Endothelial cell of umbilical vein (primary cell): Measurements from ENCODE around the gene TNIP3. TPM values are rescaled to one million over a fixed set of nuclear protein-coding genes. Genes with fewer than 3 reads are reported as not detected.

Experiments used
- BruUV-seq: library from RNA; stranded (reverse); fragments of 400-500 nt; replicated peaks from 2 replicates; lab custom pipeline; 2021; lab: Mats Ljungman, UMichigan
- CTCF ChIA-PET: fragments of 300-600, 350-600 bp; sonication (Branson Sonifier 250); formaldehyde crosslinking; loops from one replicate; lab custom pipeline; 2021; ENCODE audit warnings: antibody characterized with exemption, inconsistent platforms; lab: Charles Lee
- POLR2A ChIA-PET: fragments of 300-600, 350-600 bp; sonication (Branson Sonifier 250); formaldehyde crosslinking; loops from one replicate; lab custom pipeline; 2021; ENCODE audit warnings: antibody characterized with exemption, inconsistent platforms; lab: Charles Lee
- DNase-seq: peaks from one replicate; pipeline ENCODE4 v3.0.0-alpha.2; 2011; ENCODE audit warnings: low read depth, low spot score
- FAIRE-seq: peaks from 2 replicates; lab custom pipeline; 2011; peaks lifted over from hg19 to GRCh38; lab: Jason Lieb, UNC
- H2AFZ ChIP-seq: 2 replicates; pipeline ENCODE4 v1.6.0; 2012; ENCODE audit warnings: low read depth, low read length, control low read depth, inconsistent platforms
- H3K27ac ChIP-seq: 2 replicates; pipeline ENCODE4 v1.5.1; 2011; ENCODE audit warnings: low read depth, mild to moderate bottlenecking, control low read depth, low read length, moderate library complexity; ENCODE audit not compliant: insufficient read depth
- H3K27me3 ChIP-seq, 2 experiments: 2 replicates each; pipeline versions ENCODE4 v1.6.0 to v1.6.1; 2011; ENCODE audit warnings: low read length in 2 of 2, mixed read lengths in 1 of 2; ENCODE audit not compliant: control insufficient read depth in 2 of 2, insufficient read depth in 2 of 2
- H3K36me3 ChIP-seq, 2 experiments: 2 replicates in 1 of 2; 3 replicates in 1 of 2; pipeline ENCODE4 v1.5.1; 2011; ENCODE audit warnings: low read length in 2 of 2, mild to moderate bottlenecking in 1 of 2, moderate library complexity in 1 of 2; ENCODE audit not compliant: control insufficient read depth in 2 of 2, insufficient read depth in 2 of 2; ENCODE audit errors: extremely low read depth in 1 of 2
- H3K4me1 ChIP-seq: 3 replicates; pipeline ENCODE4 v1.5.1; 2011; ENCODE audit warnings: mild to moderate bottlenecking, low read length; ENCODE audit not compliant: control insufficient read depth, insufficient read depth; ENCODE audit errors: extremely low read depth
- H3K4me2 ChIP-seq: 2 replicates; pipeline ENCODE4 v1.6.1; 2011; ENCODE audit warnings: low read length, control low read depth, mixed read lengths; ENCODE audit not compliant: insufficient read depth
- H3K4me3 ChIP-seq, 3 experiments: fragments of 200-600 bp in 1 of 3; sonication (generic), shearing (Covaris generic) in 1 of 3; replicated peaks in 1 of 3; 2 replicates each; pipeline ENCODE4 v1.5.1; 2011 to 2016; ENCODE audit warnings: control low read depth in 3 of 3, low read length in 3 of 3, mild to moderate bottlenecking in 2 of 3, inconsistent platforms in 1 of 3, low read depth in 1 of 3, moderate library complexity in 1 of 3; ENCODE audit not compliant: insufficient read depth in 1 of 3
- H3K79me2 ChIP-seq: 2 replicates; pipeline ENCODE4 v1.6.0; 2012; ENCODE audit warnings: low read length, inconsistent platforms; ENCODE audit not compliant: control insufficient read depth, insufficient read depth
- H3K9ac ChIP-seq: replicated peaks from 2 replicates; pipeline ENCODE3; 2011; ENCODE audit warnings: low read length, control low read depth; ENCODE audit not compliant: insufficient read depth; ENCODE audit errors: extremely low read depth
- H3K9me1 ChIP-seq: replicated peaks from 3 replicates; pipeline ENCODE4 v1.6.0; 2011; ENCODE audit warnings: mild to moderate bottlenecking, low read length; ENCODE audit not compliant: control insufficient read depth, insufficient read depth; ENCODE audit errors: extremely low read depth
- H3K9me3 ChIP-seq: replicated peaks from 2 replicates; pipeline ENCODE4 v1.5.1; 2012; ENCODE audit warnings: low read length, inconsistent platforms; ENCODE audit not compliant: control insufficient read depth, insufficient read depth
- H4K20me1 ChIP-seq: replicated peaks from 2 replicates; pipeline ENCODE3; 2011; ENCODE audit warnings: mild to moderate bottlenecking, low read length; ENCODE audit not compliant: control insufficient read depth, insufficient read depth; ENCODE audit errors: extremely low read depth
- EZH2 ChIP-seq: IDR thresholded peaks from 2 replicates; pipeline ENCODE4 v1.6.1; 2012; ENCODE audit warnings: borderline replicate concordance, low read depth, mild to moderate bottlenecking, moderate library complexity, low read length, inconsistent platforms; ENCODE audit not compliant: severe bottlenecking
- FOS ChIP-seq: IDR thresholded peaks from 2 replicates; pipeline ENCODE4 v1.6.1; 2011; ENCODE audit warnings: mild to moderate bottlenecking, low read length, moderate library complexity, borderline replicate concordance; ENCODE audit not compliant: insufficient read depth
- GATA2 ChIP-seq: IDR thresholded peaks from 2 replicates; pipeline ENCODE4 v1.7.0; 2011; ENCODE audit warnings: low read depth, mild to moderate bottlenecking, moderate library complexity, mixed read lengths, low read length; ENCODE audit not compliant: insufficient read length, insufficient read depth
- JUN ChIP-seq: IDR thresholded peaks from 2 replicates; pipeline ENCODE4 v1.6.1; 2011; ENCODE audit warnings: borderline replicate concordance, low read depth; ENCODE audit not compliant: insufficient read length, insufficient read depth
- MYC ChIP-seq: IDR thresholded peaks from one replicate; pipeline ENCODE4 v1.6.1; 2011; ENCODE audit warnings: mild to moderate bottlenecking, low read depth, low read length
- POLR2A ChIP-seq: IDR thresholded peaks from 2 replicates; pipeline ENCODE4 v1.6.1; 2012; ENCODE audit warnings: low read depth, mild to moderate bottlenecking, control low read depth, low read length
- POLR2AphosphoS5 ChIP-seq: IDR thresholded peaks from 2 replicates; pipeline ENCODE4 v1.6.1; 2012; ENCODE audit warnings: low read depth, mild to moderate bottlenecking, control low read depth, low read length, moderate library complexity; ENCODE audit not compliant: insufficient read depth
- dilution Hi-C: fragments of 300-500 bp; cut with MboI; formaldehyde crosslinking; loops from one replicate; pipeline ENCODE4 v1.15.0; 2019; ENCODE audit warnings: low sequenced_read_pairs; ENCODE audit not compliant: extremely low pct_ligation_motif_present
- intact Hi-C: fragments of 100-400 bp; cut with micrococcal nuclease; formaldehyde crosslinking; loops from one replicate; pipeline ENCODE4 v1.10.0; 2022
- polyA plus RNA-seq, 4 experiments: library from polyadenylated mRNA; depleted of rRNA in 3 of 4; stranded (reverse) in 3 of 4; unstranded in 1 of 4; fragments of >200 nt; gene quantifications; 2 replicates each; pipeline versions ENCODE4 v1.2.1 to v1.2.3, GENCODE V29; 2011 to 2012; ENCODE audit warnings: missing spikeins in 1 of 4
- total RNA-seq: library from RNA; stranded (reverse); gene quantifications from 2 replicates; pipeline ENCODE4 v1.2.3, GENCODE V29; 2021
- TF ChIP-seq, protein P1 (sequence below), 2 donors: IDR thresholded peaks; 1 replicate in 1 of 2; 2 replicates in 1 of 2; pipeline ENCODE4 v1.5.1; 2011; ENCODE audit warnings: low read length in 2 of 2, mild to moderate bottlenecking in 2 of 2, moderate library complexity in 2 of 2, control low read depth in 1 of 2, inconsistent platforms in 1 of 2, low read depth in 1 of 2; ENCODE audit not compliant: insufficient read depth in 1 of 2; ENCODE audit errors: extremely low read depth in 1 of 2
- TF ChIP-seq, protein P2 (sequence below): IDR thresholded peaks from 2 replicates; pipeline ENCODE4 v1.6.1; 2011; ENCODE audit not compliant: insufficient read depth, insufficient read length

Gene TNIP3
- total and polyA plus RNA-seq, 2 donors (not counting 3 experiments of a cell fraction or from before 2014, with no cell fraction given): not detected

DNA sequence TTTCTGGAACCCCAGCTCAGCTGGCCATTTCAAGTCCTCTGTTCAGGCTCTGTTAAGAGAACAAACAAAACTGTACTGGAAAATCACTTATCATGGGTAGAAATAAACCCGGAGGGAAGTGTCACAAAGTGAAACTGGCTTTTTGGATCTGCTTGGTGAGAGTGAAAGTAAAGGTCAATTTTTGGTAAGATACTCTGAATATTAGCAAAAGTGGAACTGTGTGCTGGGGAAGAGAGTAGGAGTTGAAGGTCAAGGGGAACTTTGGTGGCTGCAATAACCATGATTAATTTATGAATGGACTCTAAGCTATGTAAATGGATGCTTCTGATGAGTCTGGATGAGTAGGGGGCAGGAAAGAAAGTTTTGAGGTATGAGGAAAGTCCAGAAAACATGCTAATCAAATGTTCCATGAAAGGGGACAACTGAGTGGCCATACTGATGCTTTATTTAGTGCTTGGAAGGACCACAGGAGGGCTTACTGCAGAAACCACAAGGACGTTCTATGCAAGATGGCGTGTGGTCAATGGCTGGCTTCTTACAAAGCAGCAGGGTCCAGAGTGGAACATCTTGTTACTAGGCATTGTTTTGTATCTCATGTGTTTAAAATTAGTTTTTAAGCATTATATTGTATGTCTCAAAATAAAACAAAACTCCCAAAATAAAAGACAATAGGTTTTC is 36.8 kb upstream of the TNIP3 start:
- no peaks in the 10 kb centered on the region for H3K9me3 ChIP-seq
- H3K4me1 ChIP-seq: no peaks in the 10 kb centered on the region
- H2AFZ ChIP-seq: no peak overlapping the region
- DNase-seq (no peak), FAIRE-seq (no peak)
- H3K4me2 ChIP-seq: no peak overlapping the region
- dilution Hi-C loops: no loop called here
- no peak for TF ChIP-seq POLR2AphosphoS5
- TF ChIP-seq EZH2: no peak
- TF ChIP-seq FOS: no peak
- TF ChIP-seq JUN: no peak
- TF ChIP-seq MYC: no peak
- TF ChIP-seq, protein P1, sequence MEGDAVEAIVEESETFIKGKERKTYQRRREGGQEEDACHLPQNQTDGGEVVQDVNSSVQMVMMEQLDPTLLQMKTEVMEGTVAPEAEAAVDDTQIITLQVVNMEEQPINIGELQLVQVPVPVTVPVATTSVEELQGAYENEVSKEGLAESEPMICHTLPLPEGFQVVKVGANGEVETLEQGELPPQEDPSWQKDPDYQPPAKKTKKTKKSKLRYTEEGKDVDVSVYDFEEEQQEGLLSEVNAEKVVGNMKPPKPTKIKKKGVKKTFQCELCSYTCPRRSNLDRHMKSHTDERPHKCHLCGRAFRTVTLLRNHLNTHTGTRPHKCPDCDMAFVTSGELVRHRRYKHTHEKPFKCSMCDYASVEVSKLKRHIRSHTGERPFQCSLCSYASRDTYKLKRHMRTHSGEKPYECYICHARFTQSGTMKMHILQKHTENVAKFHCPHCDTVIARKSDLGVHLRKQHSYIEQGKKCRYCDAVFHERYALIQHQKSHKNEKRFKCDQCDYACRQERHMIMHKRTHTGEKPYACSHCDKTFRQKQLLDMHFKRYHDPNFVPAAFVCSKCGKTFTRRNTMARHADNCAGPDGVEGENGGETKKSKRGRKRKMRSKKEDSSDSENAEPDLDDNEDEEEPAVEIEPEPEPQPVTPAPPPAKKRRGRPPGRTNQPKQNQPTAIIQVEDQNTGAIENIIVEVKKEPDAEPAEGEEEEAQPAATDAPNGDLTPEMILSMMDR (IDR thresholded peaks at IDR 0.05; ENCODE audit: extremely low read depth in 1 of 2, insufficient read depth in 1 of 2, low read depth in 1 of 2, low read length in 2 of 2): no peak
- TF ChIP-seq GATA2: no peak
- TF ChIP-seq, protein P2, sequence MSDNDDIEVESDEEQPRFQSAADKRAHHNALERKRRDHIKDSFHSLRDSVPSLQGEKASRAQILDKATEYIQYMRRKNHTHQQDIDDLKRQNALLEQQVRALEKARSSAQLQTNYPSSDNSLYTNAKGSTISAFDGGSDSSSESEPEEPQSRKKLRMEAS: no peak
- TF ChIP-seq POLR2A: no peak
- no peaks in the 10 kb centered on the region for H4K20me1 ChIP-seq
- CTCF ChIA-PET: interaction anchor here (1.2 to 3.3 kb wide), 2 partner anchors 8 to 18 kb away, joined by 3 to 26 read pairs; no protein-coding TSS in a partner anchor
- no peak overlapping the region for H3K9ac ChIP-seq
- no peaks in the 10 kb centered on the region for H3K36me3 ChIP-seq
- POLR2A ChIA-PET: no interaction called here
- intact Hi-C loops: no loop called here
- H3K79me2 ChIP-seq: no peaks in the 10 kb centered on the region
- H3K4me3 ChIP-seq: no peak overlapping the region
- BruUV-seq: no TSS peak
- H3K27me3 ChIP-seq: no peaks in the 10 kb centered on the region
- H3K9me1 ChIP-seq: no peaks in the 10 kb centered on the region
- no peak overlapping the region for H3K27ac ChIP-seq
